Neural cell (in vitro differentiated cells): ENCODE measurements around the gene PANK4. TPM values are rescaled to one million over a fixed set of nuclear protein-coding genes. Genes with fewer than 3 reads are reported as not detected.

Source experiments
- H2AFZ ChIP-seq: fragments of 200-600, 300-800 bp; sonication (generic), shearing (Covaris generic); 2 replicates; pipeline ENCODE4 v1.6.0; 2014; ENCODE audit warnings: low read depth, mild to moderate bottlenecking, antibody characterized with exemption, low read length, moderate library complexity
- H3F3A ChIP-seq: fragments of 200-600 bp; shearing (Covaris generic); 2 replicates; pipeline ENCODE4 v1.6.1; 2016; ENCODE audit warnings: mild to moderate bottlenecking, moderate library complexity, mixed read lengths, antibody characterized with exemption, low read length; ENCODE audit not compliant: insufficient read depth, poor library complexity, severe bottlenecking
- H3K27ac ChIP-seq: fragments of 200-600, 300-800 bp; sonication (generic), shearing (Covaris generic); 2 replicates; pipeline ENCODE4 v1.5.1; 2014; ENCODE audit warnings: mild to moderate bottlenecking, low read length, moderate library complexity
- H3K27me3 ChIP-seq: fragments of 300-800, 200-600 bp; sonication (generic), shearing (Covaris generic); 2 replicates; pipeline ENCODE4 v1.6.0; 2014; ENCODE audit warnings: mild to moderate bottlenecking, low read depth, low read length, moderate library complexity; ENCODE audit not compliant: insufficient read depth
- H3K36me3 ChIP-seq: fragments of 300-800, 200-600 bp; sonication (generic), shearing (Covaris generic); 2 replicates; pipeline ENCODE4 v1.5.1; 2014; ENCODE audit warnings: mild to moderate bottlenecking, antibody characterized with exemption, low read length, moderate library complexity; ENCODE audit not compliant: insufficient read depth
- H3K4me2 ChIP-seq: fragments of 300-800, 200-600 bp; sonication (generic), shearing (Covaris generic); 2 replicates; pipeline ENCODE4 v1.6.0; 2014; ENCODE audit warnings: mild to moderate bottlenecking, low read length
- H3K4me3 ChIP-seq: fragments of 300-800, 200-600 bp; sonication (generic), shearing (Covaris generic); 2 replicates; pipeline ENCODE4 v1.5.1; 2014; ENCODE audit warnings: mild to moderate bottlenecking, low read length, moderate library complexity
- H3K79me2 ChIP-seq: fragments of 200-600 bp; shearing (Covaris generic); replicated peaks from 2 replicates; pipeline ENCODE4 v1.6.0; 2014; ENCODE audit warnings: mild to moderate bottlenecking, low read length, moderate library complexity; ENCODE audit not compliant: insufficient read depth
- H3K9ac ChIP-seq: fragments of 300-800, 200-600 bp; sonication (generic), shearing (Covaris generic); 2 replicates; pipeline ENCODE4 v1.6.1; 2016; ENCODE audit warnings: mild to moderate bottlenecking, low read length, mixed read lengths
- H3K9me2 ChIP-seq: fragments of 200-600 bp; shearing (Covaris generic); 2 replicates; pipeline ENCODE4 v1.6.1; 2016; ENCODE audit warnings: mild to moderate bottlenecking, low read length, mixed read lengths; ENCODE audit not compliant: insufficient read depth
- H3K9me3 ChIP-seq: fragments of 200-600, 300-800 bp; sonication (generic), shearing (Covaris generic); 2 replicates; pipeline ENCODE4 v1.6.1; 2016; ENCODE audit warnings: mild to moderate bottlenecking, mixed run types, low read length, moderate library complexity, mixed read lengths
- H4K20me1 ChIP-seq: fragments of 200-600 bp; shearing (Covaris generic); 2 replicates; pipeline ENCODE4 v1.6.1; 2016; ENCODE audit warnings: mild to moderate bottlenecking, mixed run types; ENCODE audit not compliant: insufficient read depth
- CTCF ChIP-seq: fragments of 450-650 bp; IDR thresholded peaks from 2 replicates; pipeline ENCODE4 v1.5.1; 2014; ENCODE audit warnings: antibody characterized with exemption, mild to moderate bottlenecking, moderate library complexity; ENCODE audit not compliant: poor library complexity, severe bottlenecking
- EP300 ChIP-seq: fragments of 450-650 bp; conservative IDR thresholded peaks from 2 replicates; pipeline ENCODE4 v1.6.1; 2014; ENCODE audit warnings: antibody characterized with exemption, mild to moderate bottlenecking, moderate library complexity; ENCODE audit not compliant: poor library complexity, severe bottlenecking
- EZH2 ChIP-seq: fragments of 200-600, 300-800 bp; shearing (Covaris generic), sonication (generic); IDR thresholded peaks from 2 replicates; pipeline ENCODE4 v1.6.1; 2014; ENCODE audit warnings: antibody characterized with exemption, low read length, borderline replicate concordance, mild to moderate bottlenecking; ENCODE audit not compliant: insufficient read depth, poor library complexity, severe bottlenecking
- MXI1 ChIP-seq: fragments of 450-650 bp; conservative IDR thresholded peaks from 2 replicates; pipeline ENCODE4 v1.6.1; 2014; ENCODE audit warnings: antibody characterized with exemption, mild to moderate bottlenecking; ENCODE audit not compliant: poor library complexity, severe bottlenecking
- POLR2AphosphoS5 ChIP-seq: IDR thresholded peaks from 2 replicates; pipeline ENCODE4 v1.6.1; 2012
- REST ChIP-seq: IDR thresholded peaks from 2 replicates; pipeline ENCODE4 v1.6.1; 2012; ENCODE audit warnings: borderline replicate concordance
- SMC3 ChIP-seq: fragments of 450-650 bp; conservative IDR thresholded peaks from 2 replicates; pipeline ENCODE4 v1.6.1; 2014; ENCODE audit warnings: antibody characterized with exemption, mild to moderate bottlenecking, moderate library complexity; ENCODE audit not compliant: poor library complexity
- TAF1 ChIP-seq: IDR thresholded peaks from 2 replicates; pipeline ENCODE4 v1.6.1; 2012; ENCODE audit warnings: low read depth
- polyA plus RNA-seq: library from polyadenylated mRNA; depleted of rRNA; stranded (reverse); fragments of >200 nt; gene quantifications from 2 replicates; pipeline ENCODE4 v1.2.3, GENCODE V29; 2014

The PANK4 gene
- polyA plus RNA-seq, 1 donor from 2014 or later: 37.9 TPM

DNA sequence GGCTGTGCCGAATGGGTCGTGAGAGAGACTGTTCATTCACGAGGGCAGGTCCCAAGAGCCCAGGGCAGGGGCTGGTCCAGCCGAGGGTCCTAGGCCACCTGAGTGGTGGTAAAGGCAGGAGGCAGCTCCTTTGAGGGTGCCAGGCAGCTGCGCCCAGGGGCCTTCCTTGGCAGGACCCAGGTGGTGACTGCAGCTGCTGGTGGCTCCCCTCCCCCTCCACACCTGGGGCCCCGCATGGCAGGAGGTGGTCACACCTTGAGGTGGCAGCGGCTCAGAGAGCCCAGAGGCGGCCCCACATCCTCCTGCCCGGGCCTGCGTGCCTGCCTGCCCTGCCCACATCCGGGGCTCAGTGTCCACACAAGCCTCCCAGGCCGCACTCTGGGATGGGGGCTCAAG is 60.1 kb downstream of the PANK4 start:
- no peak overlapping the region for H3K4me3 ChIP-seq
- H3K27ac ChIP-seq: no peak overlapping the region
- H4K20me1 ChIP-seq: no peaks in the 10 kb centered on the region
- H3F3A ChIP-seq: no peaks in the 10 kb centered on the region
- no peak overlapping the region for H3K9ac ChIP-seq
- H2AFZ ChIP-seq: no peak overlapping the region
- H3K9me2 ChIP-seq: no peaks in the 10 kb centered on the region
- no peaks in the 10 kb centered on the region for H3K9me3 ChIP-seq
- no peaks in the 10 kb centered on the region for H3K27me3 ChIP-seq
- no peaks in the 10 kb centered on the region for H3K36me3 ChIP-seq
- H3K4me2 ChIP-seq: no peak overlapping the region
- TF ChIP-seq POLR2AphosphoS5 (no peak), EZH2 (no peak), REST (no peak), CTCF (no peak), SMC3 (no peak), MXI1 (no peak), EP300 (no peak)
- no peaks in the 10 kb centered on the region for H3K79me2 ChIP-seq

GRCh38 chr1:2465371-2466269 is 60.8 kb downstream of the PANK4 start:
- Histone ChIP-seq H3K4me2 (no peak overlapping the region), H3K9ac (no peak overlapping the region), H3K9me2 (no peaks in the 10 kb centered on the region), H4K20me1 (no peaks in the 10 kb centered on the region), H3K27ac (no peak overlapping the region), H3K27me3 (no peaks in the 10 kb centered on the region), H3K4me3 (no peak overlapping the region), H2AFZ (no peak overlapping the region), H3K79me2 (no peaks in the 10 kb centered on the region), H3K36me3 (no peaks in the 10 kb centered on the region), H3K9me3 (no peaks in the 10 kb centered on the region), H3F3A (no peaks in the 10 kb centered on the region)
- no peak for TF ChIP-seq MXI1
- no peak for TF ChIP-seq TAF1
- TF ChIP-seq REST: no peak
- TF ChIP-seq SMC3: no peak
- TF ChIP-seq CTCF: no peak
